GM19372 (cell line): ENCODE data around the gene CHCHD1.
A peak's percentile ranks its signal among the peaks of the same experiment; 100 is the strongest.
"Not testable (repeated sequence)": the region's sequence is repeated elsewhere in the genome, so short reads cannot be mapped to it uniquely, and the experiment has no call there.

Experiments used
- ATAC-seq: cut with Tn5 transposase; IDR thresholded peaks from one replicate; pipeline ENCODE4 v1.9.1; 2021; ENCODE audit warnings: mild to moderate bottlenecking, low read depth, moderate library complexity; ENCODE audit not compliant: unreplicated experiment

CHCHD1 gene

DNA sequence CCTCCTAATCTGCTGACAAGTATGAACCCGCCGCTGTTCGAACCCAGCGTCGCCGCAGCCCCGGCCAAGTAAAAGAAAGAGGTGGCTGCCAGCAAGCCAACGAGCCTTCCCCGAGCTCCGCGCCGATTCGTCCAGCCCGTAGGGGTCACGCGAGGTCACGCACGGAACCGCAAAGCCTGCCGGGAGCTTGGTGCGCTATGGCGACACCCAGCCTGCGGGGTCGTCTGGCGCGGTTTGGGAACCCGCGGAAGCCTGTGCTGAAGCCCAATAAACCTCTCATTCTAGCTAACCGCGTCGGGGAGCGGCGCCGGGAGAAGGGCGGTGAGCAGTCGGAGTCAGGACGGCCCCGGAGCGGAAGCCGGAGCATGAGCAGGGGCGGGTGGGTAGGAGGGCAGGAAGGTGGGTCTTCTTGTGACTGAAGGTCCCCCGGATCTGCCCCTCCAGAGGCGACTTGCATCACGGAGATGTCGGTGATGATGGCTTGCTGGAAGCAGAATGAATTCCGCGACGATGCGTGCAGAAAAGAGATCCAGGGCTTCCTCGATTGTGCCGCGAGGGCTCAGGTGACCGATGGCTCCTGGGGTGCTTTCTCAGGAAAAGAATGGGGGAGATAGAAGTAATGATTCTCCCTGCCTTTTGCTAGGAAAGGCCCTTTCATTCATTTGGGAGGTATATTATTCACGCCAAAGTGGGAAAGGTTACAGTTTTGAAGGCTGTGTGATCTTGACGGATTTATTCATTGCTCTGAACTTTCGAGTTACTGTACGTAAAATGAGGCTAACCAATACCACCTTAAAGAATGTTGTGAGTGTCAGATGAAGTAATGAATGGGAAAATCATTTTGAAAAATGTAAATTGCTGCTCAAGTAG is at the start of gene CHCHD1:
Gene CHCHD1 (plus strand): TSS at position 170 of the 870 bp plus-strand sequence. CDS start 28 bp downstream, at position 198.
- peak; percentile 45 for ATAC-seq

DNA sequence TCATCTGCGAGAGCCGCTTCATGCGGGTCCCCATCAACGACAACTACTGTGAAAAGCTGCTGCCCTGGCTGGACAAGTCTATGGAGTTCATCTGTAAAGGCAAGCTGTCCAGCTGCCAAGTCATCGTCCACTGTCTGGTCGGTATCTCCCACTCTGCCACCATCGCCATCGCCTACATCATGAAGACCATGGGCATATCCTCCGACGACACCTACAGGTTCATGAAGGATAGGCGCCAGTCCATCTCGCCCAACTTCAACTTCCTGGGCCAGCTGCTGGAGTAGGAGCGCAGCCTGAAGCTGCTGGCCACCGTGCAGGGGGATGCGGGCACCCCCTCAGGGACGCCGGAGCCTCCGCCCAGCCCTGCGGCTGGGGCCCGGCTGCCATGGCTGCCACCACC is 49.4 kb upstream of the CHCHD1 start:
- no peak for ATAC-seq

DNA sequence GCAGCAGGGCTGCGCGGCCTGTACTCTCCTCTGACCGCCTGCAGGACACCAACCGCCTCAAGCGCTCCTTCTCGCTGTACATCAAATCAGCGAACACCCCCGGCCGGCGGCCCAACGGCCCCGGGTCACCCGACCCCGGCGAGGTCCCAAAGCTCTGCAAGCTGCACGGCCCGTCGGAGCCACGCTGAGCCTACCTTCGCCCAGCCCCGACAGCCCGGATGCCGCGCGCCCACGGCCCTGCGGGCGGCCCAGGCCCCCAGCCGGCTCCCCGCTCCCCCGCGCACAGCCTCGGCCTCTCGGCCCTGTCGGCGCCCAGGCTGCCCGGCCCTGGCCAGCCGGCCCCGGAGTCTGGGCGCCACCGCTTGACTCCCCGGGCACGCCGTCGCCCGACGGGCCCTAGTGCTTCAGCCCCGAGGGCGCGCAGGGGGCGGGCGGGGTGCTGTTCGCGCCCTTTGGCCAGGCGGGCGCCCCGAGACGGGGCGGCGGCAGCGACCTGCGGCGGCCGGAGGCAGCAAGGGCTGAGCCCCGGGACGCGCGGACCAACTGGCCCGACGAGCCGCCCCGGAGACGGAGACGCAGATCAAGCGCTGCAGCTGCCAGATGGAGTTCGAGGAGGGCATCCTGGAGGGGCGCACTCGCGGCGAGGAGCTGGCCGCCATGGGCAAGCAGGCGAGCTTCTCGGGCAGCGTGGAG is 48.8 kb upstream of the CHCHD1 start:
- no peak for ATAC-seq

DNA sequence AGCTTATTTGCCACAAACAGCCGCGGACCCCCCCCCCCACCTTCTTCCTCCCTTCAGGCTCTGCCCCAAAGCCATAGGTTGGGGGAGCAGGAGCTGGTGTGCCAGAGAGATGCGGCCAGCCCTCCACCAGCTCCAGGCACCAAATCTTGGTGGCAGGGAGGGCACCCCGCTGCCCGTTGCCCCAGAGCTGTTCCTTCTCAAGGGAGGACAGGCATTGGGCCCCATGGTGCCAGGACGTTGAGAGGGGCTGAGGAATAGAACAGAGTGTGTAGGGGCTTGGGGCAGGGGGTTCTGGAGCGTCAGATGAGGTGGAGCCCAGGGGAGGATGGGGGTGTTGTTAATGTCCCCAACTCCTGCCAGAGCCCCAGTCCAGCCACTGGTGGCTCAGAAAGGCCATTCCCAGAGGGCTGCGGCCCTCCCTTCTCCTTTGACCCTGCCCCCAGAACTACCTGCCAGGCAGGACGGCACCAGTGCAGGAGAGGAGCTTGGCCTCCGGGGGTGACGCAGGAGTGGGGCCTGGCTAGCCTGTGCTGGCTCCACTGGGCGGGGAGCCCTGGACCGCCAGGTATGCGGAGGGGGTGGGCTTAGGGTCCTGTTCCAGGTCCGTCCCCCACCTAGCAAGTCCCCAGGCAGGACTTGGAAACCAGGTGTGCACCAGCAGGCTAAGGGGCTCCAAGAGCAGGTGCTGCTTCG is 47.7 kb upstream of the CHCHD1 start:
- ATAC-seq, result no peak

DNA sequence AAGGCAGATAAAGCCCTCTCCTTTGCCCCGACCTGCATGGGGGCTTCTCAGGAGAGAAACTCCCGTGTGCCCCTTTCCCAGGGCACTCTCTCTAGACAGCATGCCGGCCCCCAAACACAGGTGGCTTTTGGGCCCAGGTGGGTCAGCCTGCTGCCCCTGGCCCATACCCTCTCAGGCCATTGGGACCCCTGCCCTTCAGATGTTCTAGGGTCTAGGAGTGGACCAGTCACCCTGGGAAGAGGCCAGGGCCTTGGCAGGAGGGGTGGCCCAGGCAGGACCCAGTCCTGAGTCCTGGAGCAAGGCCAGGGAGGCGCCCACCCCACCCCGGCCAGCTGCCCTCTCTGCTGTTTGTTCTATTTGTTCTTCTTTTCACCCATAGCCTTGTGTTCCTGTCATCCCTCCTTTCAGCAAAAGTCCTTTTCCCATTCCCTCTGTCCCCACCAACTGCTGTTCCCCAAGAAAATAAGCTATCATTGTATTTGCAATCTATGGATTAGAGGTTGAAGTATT is 47.0 kb upstream of the CHCHD1 start:
- no peak for ATAC-seq

DNA sequence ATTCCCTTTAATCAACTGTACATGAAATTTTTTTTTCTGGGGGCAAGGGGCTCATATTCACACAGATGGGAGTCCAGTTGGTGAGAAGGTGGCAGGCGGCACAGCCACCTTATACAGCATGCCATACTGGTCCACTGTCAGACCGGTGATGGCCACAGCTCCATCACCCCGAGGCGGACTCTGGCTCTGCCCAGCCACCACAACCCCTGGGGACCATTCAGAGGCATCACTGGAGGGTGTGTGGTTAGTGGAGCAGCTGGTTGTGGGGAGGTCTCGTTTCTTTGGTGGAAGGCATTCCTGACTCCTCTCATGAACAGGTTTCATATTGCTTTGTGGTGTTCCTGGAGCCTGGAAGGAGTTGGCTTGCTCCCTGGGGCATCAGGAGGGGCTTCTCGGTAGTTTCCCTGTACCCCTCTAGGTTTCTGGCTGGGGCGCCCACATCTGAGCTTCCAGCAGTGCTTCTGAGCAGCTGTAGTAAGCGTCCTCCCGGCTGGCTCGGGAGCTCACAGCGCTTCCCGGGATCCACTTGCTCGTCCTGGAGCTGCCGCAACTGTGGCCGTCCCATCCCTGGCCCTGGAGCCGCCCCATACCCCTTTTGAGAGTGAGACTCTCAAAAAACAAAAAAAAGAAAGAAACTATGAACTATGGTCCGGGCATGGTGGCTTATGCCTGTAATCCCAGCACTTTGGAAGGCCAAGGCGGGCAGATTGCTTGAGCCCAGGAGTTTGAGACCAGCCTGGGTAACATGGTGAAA is 41.2 kb upstream of the CHCHD1 start:
- ATAC-seq, result not testable (repeated sequence)

DNA sequence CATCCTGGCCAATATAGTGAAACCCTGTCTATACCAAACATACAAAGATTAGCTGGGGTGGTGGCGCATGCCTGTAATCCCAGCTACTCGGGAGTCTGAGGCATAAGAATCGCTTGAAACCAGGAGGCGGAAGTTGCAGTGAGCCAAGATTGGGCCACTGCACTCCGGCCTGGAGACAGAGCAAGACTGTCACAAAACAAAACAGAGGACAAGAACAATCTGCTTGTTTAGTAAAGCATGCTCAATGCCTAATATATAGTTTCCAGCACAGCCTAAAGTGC is 39.5 kb upstream of the CHCHD1 start:
- ATAC-seq, result no peak

DNA sequence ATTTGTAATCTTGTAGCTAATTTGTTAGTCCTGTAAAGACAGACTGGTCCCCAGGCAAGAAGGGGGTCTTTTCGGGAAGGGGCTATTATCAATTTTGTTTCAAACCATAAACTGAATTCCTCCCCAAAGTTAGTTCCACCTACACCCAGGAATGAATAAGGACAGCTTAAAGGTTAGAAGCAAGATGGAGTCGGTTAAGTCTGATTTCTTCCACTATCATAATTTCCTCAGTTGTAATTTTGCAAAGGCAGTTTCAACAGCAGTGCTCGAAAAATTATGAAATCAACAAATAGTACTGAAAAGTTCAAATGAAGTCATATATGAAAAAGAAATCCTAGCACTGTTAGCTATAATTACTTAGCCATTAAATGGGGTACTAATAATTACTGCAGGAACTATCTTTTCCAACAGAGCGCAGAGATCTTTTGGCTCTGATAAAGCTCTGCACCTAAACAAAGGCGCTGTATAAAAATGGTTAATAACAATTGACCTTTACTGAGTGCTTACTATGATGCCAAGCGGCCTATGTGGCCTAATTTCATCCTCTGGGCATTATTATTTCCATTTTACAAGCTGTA is 38.4 kb upstream of the CHCHD1 start:
- ATAC-seq, result no peak

DNA sequence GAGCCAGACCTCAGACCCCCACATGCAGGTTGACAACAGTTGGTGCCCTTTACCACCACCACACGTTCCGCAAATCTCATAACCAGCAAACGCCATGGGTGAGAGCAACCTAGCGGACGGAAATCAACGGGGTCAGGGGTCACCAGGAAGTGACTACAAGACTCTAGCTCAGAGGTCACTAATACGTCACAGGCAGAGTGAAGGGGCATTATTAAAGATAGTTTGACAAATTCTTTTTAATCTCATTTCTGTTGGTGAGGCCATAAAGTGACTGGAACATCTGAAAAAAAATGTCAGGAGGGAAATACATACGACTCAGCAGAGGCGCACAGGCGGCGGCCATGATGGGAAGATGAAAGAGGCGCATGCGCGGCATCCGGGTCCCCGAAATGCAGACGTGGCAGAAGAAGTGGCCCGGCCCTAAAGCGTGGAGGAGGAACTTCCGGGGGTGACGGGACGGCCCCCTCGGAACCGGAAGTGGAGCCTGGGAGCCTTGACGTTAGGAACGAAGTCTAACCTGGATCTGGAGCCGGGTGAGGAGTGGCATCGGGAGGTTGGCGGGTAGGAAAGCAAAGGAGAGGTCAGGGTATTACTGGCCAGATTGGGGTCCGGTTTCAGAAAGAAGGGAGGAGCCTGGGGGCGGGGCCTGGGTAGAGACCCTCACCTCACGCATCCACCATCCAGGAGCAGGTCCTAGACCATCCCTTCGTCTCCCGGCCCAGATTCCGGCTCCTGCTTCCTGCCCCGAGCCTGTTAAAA is 37.8 kb upstream of the CHCHD1 start, which contains the start of gene SEC24C:
Gene SEC24C (plus strand): TSS at position 468 of the 759 bp plus-strand sequence. CDS start 2,461 bp downstream, outside the sequence.
- ATAC-seq, result peak; percentile 82

DNA sequence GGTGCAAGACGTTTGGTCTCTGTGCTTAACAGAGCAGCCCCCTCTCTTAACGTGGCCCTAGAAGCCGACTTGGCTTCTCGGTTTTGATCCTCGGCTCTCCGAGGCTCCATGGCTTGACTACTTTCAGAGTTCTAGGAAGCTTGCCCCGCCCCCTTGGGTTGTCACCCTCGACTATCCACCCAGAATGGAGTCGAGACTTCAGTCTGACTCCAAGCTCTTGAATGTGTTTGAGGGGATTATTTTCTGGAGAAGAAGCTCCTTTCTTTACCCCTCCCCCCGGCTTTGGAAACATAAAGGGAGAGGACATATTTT is 37.2 kb upstream of the CHCHD1 start:
- ATAC-seq, result peak; percentile 7

DNA sequence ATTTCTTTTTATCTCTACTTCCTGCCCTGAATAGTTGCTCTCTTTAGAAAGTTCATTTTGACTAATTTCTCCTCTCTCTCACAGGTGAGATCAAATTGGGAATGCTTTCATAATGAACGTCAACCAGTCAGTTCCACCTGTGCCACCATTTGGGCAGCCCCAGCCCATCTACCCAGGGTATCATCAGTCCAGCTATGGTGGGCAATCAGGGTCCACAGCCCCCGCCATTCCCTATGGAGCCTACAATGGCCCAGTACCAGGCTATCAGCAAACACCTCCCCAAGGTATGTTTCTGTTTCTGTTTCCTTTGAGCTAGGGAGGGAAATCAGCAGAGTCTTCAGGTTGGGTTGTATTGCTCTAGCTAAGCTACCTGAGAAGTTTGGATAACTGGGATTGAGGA is 35.1 kb upstream of the CHCHD1 start:
- no peak for ATAC-seq

DNA sequence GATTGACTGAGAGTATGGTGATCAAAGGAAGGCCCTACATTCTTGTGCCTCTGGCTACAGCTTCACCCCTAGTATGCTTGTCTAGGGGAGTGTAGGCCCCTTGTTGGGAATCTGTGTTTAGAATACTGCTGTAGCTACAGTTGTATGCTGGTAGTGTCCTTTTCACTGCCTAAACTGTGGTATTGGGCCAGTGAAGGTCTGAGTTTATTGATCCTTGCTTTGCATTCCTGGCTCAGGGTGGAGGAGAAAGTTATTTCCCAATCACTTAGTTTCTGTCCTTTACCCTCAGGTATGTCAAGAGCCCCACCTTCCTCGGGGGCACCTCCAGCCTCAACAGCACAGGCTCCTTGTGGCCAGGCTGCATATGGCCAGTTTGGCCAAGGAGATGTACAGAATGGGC is 31.0 kb upstream of the CHCHD1 start:
- ATAC-seq, result no peak

DNA sequence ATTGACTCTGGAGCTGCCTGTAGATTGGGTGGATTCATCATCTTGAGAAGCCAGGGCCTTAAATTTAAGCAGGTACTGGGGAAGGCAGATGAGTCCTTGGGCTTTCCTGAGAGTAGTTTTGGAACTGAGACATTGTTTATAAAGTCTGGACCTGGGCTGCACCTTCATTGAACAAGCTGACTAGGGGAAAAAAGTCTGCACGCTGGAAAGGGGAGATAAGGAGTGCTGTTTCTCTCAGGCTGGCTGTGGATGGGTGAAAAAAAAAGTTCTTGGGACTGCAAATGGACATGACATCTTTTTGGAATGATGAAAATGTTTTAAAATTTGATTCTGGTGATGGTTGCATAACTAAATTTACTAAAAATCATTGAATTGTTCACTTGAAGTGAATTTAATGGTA is 25.7 kb upstream of the CHCHD1 start:
- no peak for ATAC-seq

DNA sequence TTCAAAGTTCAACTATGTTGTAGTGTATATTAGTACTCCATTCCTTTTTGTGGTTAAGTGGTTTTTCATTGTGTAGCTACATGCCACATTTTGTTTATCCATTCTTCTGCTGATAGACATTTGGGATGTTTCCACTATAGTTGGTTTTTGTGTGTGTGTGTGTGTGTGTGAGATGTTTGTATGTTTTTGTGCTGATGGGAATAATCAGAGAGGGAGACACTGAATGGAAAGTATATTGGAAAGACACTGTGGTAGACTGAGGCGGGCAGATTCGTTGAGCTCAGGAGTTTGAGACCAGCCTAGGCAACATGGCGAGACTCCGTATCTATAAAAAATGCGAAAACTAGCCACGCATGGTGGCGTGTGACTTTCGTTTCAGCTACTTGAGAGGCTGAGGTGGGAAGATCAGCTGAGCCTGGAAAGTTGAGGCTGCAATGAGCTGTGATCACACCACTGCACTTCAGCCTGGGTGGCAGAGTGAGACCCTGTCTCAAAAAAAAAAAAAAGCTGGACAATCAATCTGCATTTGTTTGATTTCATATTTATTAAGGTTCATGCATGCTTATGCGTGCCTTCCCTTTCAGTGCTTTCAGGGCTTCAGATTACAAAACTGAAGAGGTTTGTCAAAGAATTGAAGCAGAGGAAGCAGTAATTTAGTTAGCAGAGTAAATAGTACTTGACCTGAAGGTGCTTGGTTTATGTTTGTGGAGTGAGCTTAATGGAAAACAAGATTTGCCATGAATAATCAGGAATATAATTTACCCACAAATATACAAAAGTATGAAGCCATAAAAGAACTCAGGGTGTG is 22.9 kb upstream of the CHCHD1 start:
- ATAC-seq, result no peak

DNA sequence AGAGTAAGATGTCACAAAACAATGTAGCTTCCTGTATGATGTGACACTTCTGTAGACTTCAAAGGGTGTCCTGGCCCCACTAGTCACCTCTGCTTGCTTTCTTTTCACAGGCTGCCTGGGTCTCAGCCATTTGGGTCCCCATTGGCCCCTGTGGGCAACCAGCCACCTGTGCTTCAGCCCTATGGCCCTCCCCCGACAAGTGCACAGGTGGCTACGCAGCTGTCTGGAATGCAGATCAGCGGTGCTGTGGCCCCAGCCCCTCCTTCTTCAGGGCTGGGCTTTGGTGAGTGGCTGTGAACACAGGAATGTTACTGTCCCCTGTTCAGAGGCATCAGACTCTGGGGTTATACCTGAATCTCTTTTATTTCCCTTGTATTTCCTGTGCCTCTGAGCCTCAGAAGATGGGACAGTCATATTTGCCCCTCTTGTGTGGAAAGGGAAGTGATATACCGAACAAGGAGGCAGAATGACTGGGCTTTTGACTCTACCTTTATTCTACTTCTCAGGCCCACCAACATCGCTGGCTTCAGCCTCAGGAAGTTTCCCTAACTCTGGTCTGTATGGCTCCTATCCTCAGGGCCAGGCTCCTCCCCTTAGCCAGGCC is 22.2 kb upstream of the CHCHD1 start:
- no peak for ATAC-seq

DNA sequence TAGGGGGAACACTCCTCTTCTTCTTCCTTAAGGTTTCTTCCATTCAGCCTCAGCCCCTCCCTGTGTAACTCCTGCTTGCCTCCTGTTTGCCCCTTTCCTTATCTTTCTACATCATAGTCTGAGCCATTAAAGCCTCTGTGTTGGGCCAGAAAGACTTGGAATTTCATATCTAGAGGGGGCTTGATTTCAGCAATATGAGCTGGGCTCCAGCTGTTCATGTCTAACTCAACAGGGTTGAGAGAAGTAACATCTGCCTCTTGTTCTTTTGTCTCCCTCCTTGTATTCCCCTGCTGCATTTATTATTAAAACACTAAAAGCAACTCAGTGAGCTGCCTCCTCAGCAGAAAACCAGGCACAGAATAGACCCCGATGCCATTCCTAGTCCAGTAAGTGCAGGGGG is 20.1 kb upstream of the CHCHD1 start:
- no peak for ATAC-seq

DNA sequence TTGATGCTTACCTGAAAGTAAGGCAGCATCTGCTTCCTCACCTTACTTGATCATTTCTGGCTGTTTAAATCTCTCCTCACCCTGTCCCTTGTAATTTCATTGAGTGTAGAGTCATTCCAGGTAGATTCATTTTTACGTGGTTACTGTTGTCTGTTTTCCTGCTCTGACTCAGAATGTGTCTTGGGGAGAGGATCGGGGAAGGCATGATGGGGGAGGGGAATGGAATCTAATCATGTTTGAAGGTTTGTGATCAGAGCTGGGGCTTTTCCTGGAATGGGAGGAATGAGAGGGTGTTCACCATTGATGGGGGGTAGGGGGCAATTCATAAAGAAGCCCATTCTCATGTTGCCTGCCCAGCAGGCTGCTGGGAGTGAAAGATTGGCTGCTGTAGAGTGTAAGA is 18.9 kb upstream of the CHCHD1 start:
- ATAC-seq, result no peak

DNA sequence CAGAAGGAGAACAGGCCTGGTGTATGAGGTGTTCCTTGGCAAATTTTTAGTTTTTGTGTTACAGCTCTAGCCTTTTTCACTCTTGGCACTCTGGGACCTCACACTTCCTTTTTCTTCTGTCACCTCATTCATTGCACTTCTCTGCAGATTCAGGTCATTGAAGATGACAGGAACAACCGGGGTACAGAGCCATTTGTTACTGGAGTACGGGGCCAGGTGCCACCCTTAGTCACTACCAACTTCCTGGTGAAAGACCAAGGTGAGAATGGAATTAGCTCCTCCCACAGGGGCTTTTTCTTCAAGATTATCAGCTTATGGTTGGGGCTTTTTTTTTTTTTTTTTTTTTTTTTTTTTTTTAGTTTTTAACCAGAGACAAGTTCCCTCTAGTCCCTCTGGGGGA is 18.5 kb upstream of the CHCHD1 start:
- no peak for ATAC-seq
